NB4 (cell line): ENCODE data around the gene GNA12.

Experiments used
- CTCF ChIP-seq: IDR thresholded peaks from one replicate; pipeline ENCODE4 v1.5.1; 2012; ENCODE audit warnings: low read depth, low read length
- MAX ChIP-seq: IDR thresholded peaks from 2 replicates; pipeline ENCODE4 v1.6.1; 2011; ENCODE audit warnings: low read depth, low read length
- MYC ChIP-seq: IDR thresholded peaks from 2 replicates; pipeline ENCODE4 v1.6.1; 2011; ENCODE audit warnings: low read depth, low read length
- POLR2A ChIP-seq: IDR thresholded peaks from 2 replicates; pipeline ENCODE4 v1.6.1; 2011; ENCODE audit warnings: mild to moderate bottlenecking; ENCODE audit not compliant: insufficient read length; ENCODE audit errors: extremely low read depth

DNA sequence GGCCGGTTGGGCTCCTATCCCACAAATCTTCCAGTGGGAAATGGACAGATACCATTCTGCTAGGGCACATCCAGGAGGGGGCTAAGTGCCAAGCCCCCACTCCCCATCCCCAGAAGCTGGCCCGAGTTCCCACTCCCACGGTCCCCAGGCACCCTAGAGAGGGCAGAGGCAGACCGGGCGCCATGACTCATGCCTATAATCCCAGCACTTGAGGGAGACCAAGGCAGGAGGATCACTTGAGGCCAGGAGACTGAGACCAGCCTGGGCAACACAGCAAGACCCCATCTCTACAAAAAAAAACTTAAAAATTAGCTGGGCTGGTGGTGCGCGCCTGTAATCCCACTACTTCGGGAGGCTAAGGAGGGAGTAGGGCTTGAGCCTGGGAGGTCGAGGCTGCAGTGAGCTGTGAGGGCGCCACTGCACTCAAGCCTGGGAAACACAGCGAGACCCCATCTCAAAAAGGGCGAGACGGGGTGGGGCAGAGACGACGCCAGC lies 870 bp downstream of the GNA12 start:
- TF ChIP-seq CTCF (no peak), MYC (no peak), POLR2A (no peak), MAX (no peak)
